GM23338 (cell line): ENCODE measurements around the gene TANGO2. TPM values are rescaled to one million over a fixed set of nuclear protein-coding genes. Genes with fewer than 3 reads are reported as not detected.

Experiments
- ATAC-seq: fragments of 200-7000 bp; cut with Tn5 transposase; 3 replicates; pipeline ENCODE4 v1.9.1; 2020
- DNase-seq: peaks from one replicate; pipeline ENCODE4 v3.0.0-alpha.2; 2015; ENCODE audit warnings: low spot score
- H2AFZ ChIP-seq: fragments of 200-600 bp; sonication (generic); 2 replicates; pipeline ENCODE4 v1.8.0; 2016; ENCODE audit warnings: antibody characterized with exemption, mild to moderate bottlenecking, moderate library complexity
- H3F3A ChIP-seq: fragments of 200-600 bp; sonication (generic); replicated peaks from 2 replicates; pipeline ENCODE4 v1.8.0; 2017; ENCODE audit warnings: antibody characterized with exemption, mixed run types, low read depth
- H3K27ac ChIP-seq: fragments of 200-600 bp; sonication (generic); 2 replicates; pipeline ENCODE4 v1.6.1; 2016; ENCODE audit warnings: low read depth
- H3K27me3 ChIP-seq: fragments of 200-600 bp; sonication (generic); 2 replicates; pipeline ENCODE4 v1.8.0; 2016; ENCODE audit warnings: mild to moderate bottlenecking, mixed run types, moderate library complexity; ENCODE audit not compliant: insufficient read depth
- H3K36me3 ChIP-seq: fragments of 200-600 bp; sonication (generic); 2 replicates; pipeline ENCODE4 v1.8.0; 2016; ENCODE audit warnings: mild to moderate bottlenecking; ENCODE audit not compliant: insufficient read depth
- H3K4me1 ChIP-seq: fragments of 200-600 bp; sonication (generic); 2 replicates; pipeline ENCODE4 v1.8.0; 2016; ENCODE audit warnings: mild to moderate bottlenecking, moderate library complexity; ENCODE audit not compliant: insufficient read depth
- H3K4me2 ChIP-seq: fragments of 200-600 bp; sonication (generic); 2 replicates; pipeline ENCODE4 v1.7.1; 2017; ENCODE audit warnings: mixed run types
- H3K4me3 ChIP-seq: fragments of 200-600 bp; sonication (generic); 2 replicates; pipeline ENCODE4 v1.6.1; 2016; ENCODE audit warnings: mixed run types
- H3K79me2 ChIP-seq: fragments of 200-600 bp; sonication (generic); replicated peaks from 2 replicates; pipeline ENCODE4 v1.8.0; 2017; ENCODE audit warnings: mild to moderate bottlenecking; ENCODE audit not compliant: insufficient read depth
- H3K9me2 ChIP-seq: fragments of 200-600 bp; sonication (generic); 2 replicates; pipeline ENCODE4 v1.8.0; 2017; ENCODE audit not compliant: insufficient read depth
- H4K20me1 ChIP-seq: fragments of 200-600 bp; sonication (generic); replicated peaks from 2 replicates; pipeline ENCODE4 v1.8.0; 2017; ENCODE audit warnings: mild to moderate bottlenecking; ENCODE audit not compliant: insufficient read depth
- H3K27ac Mint-ChIP-seq: 2 replicates; pipeline ENCODE4 v1.8.0; 2020; ENCODE audit warnings: inconsistent platforms, mild to moderate bottlenecking, moderate library complexity, mixed read lengths
- H3K27me3 Mint-ChIP-seq: 3 replicates; pipeline ENCODE4 v1.8.0; 2022; ENCODE audit warnings: low read depth, mild to moderate bottlenecking, moderate library complexity, mixed read lengths, inconsistent platforms; ENCODE audit not compliant: insufficient read depth, poor library complexity
- H3K36me3 Mint-ChIP-seq: 3 replicates; pipeline ENCODE4 v1.8.0; 2021; ENCODE audit warnings: low read depth, mild to moderate bottlenecking, inconsistent platforms, moderate library complexity, mixed read lengths
- H3K4me1 Mint-ChIP-seq: 3 replicates; pipeline ENCODE4 v1.8.0; 2020; ENCODE audit warnings: mild to moderate bottlenecking, inconsistent platforms, mixed read lengths
- H3K4me3 Mint-ChIP-seq: 3 replicates; pipeline ENCODE4 v1.8.0; 2021; ENCODE audit warnings: moderate library complexity, mild to moderate bottlenecking, inconsistent platforms, mixed read lengths
- H3K9me3 Mint-ChIP-seq: 3 replicates; pipeline ENCODE4 v1.8.0; 2020; ENCODE audit warnings: moderate library complexity, mild to moderate bottlenecking, inconsistent platforms, mixed read lengths
- CREB1 ChIP-seq: fragments of 250-450 bp; sonication (Bioruptor Pico); IDR thresholded peaks from 2 replicates; pipeline ENCODE4 v1.5.0; 2020; ENCODE audit warnings: low read depth, mild to moderate bottlenecking, moderate library complexity
- EZH2 ChIP-seq: fragments of 200-600 bp; sonication (generic); IDR thresholded peaks from one replicate; pipeline ENCODE4 v1.8.0; 2017; ENCODE audit warnings: antibody characterized with exemption, mild to moderate bottlenecking, low read depth; ENCODE audit not compliant: unreplicated experiment
- EZH2phosphoT487 ChIP-seq: fragments of 200-600 bp; sonication (generic); IDR thresholded peaks from one replicate; pipeline ENCODE4 v1.8.1; 2018; ENCODE audit warnings: antibody characterized with exemption; ENCODE audit not compliant: unreplicated experiment
- JUNB ChIP-seq: IDR thresholded peaks from one replicate; pipeline ENCODE4 v1.6.1; 2016; ENCODE audit warnings: antibody characterized with exemption; ENCODE audit not compliant: unreplicated experiment
- NANOG ChIP-seq: IDR thresholded peaks from 2 replicates; pipeline ENCODE4 v1.6.1; 2016; ENCODE audit warnings: antibody characterized with exemption, borderline replicate concordance
- POLR2AphosphoS5 ChIP-seq: IDR thresholded peaks from 2 replicates; pipeline ENCODE4 v1.6.1; 2016; ENCODE audit warnings: antibody characterized with exemption, low read depth
- STAT1 ChIP-seq: IDR thresholded peaks from one replicate; pipeline ENCODE4 v1.6.1; 2016; ENCODE audit warnings: antibody characterized with exemption; ENCODE audit not compliant: unreplicated experiment
- ZNF114 ChIP-seq: fragments of 250-450 bp; sonication (Bioruptor Pico); IDR thresholded peaks from 2 replicates; pipeline ENCODE4 v1.5.0; 2020; ENCODE audit warnings: mild to moderate bottlenecking, moderate library complexity
- ZNF331 ChIP-seq: fragments of 250-450 bp; sonication (Bioruptor Pico); IDR thresholded peaks from 2 replicates; pipeline ENCODE4 v1.5.0; 2020; ENCODE audit warnings: low read depth, mild to moderate bottlenecking, moderate library complexity
- polyA plus RNA-seq: library from polyadenylated mRNA; unstranded; fragments of >200 nt; fragmentation: Nextera tagmentation; extraction: Ambion mirVana; gene quantifications from 2 replicates; pipeline ENCODE4 v1.2.1, GENCODE V29; 2016
- total RNA-seq: library from RNA; depleted of rRNA; stranded (reverse); fragments of >200 nt; shearing (Covaris generic); gene quantifications from 2 replicates; pipeline ENCODE4 v1.2.3, GENCODE V29; 2014
- TF ChIP-seq, protein P1 (sequence below): IDR thresholded peaks from one replicate; pipeline ENCODE4 v1.6.1; 2018; ENCODE audit warnings: antibody characterized with exemption; ENCODE audit not compliant: unreplicated experiment
- TF ChIP-seq, protein P2 (sequence below): fragments of 250-450 bp; sonication (Bioruptor Pico); IDR thresholded peaks from 2 replicates; pipeline ENCODE4 v1.5.0; 2020; ENCODE audit warnings: mild to moderate bottlenecking, moderate library complexity
- TF ChIP-seq, protein P3 (sequence below): IDR thresholded peaks from 2 replicates; pipeline ENCODE4 v1.6.1; 2016; ENCODE audit warnings: antibody characterized with exemption
- TF ChIP-seq, protein P4 (sequence below), 2 experiments: fragments of 200-600 bp in 1 of 2; sonication (generic) in 1 of 2; conservative IDR thresholded peaks; 2 replicates each; pipeline versions ENCODE4 v1.5.1 to v1.6.1; 2016 to 2017; ENCODE audit warnings: antibody characterized with exemption in 2 of 2, low read depth in 2 of 2, mild to moderate bottlenecking in 2 of 2, moderate library complexity in 1 of 2

Gene TANGO2
- total and polyA plus RNA-seq, 2 experiments from 2014 or later: 6.9 to 15.0 TPM

DNA sequence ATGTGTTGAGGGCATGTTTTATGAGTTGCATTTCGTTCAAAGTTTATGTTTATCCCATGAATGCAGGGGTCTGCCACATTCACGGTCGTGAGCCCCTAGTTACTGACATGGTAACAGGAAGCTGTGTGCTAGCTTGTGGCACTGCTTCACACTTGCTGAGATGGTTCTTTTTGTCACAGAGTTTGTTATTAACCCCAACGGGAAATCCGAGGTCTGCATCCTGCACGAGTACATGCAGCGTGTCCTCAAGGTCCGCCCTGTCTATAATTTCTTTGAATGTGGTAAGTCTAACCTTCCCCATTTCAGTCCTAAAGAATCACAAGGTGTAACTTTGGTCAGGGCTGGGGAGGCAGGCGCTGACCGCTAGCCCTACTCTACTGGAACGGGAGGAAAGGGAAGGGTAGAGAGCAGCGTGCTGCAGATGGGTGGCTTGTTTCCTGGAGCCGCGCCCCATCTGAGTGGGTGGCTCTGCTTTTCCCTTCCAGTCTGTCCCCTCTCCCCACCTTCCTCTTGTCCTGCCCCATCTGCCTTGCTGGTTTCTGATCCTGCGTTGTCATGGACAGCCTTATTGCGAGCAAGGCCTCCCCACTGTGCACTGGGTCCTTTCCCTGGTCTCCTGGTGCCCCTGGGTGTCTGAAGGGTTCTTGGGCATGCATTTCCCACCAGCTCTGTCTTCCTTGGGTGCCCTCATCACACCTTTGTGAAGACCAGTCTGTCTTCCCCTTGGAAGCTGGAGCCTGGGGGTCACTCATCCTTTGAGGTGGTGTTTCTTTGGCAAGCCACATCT, 71.0 kb downstream of the TANGO2 start:
- H3K27me3 Mint-ChIP-seq: peaks cover 14% of the 10 kb centered on the region
- no peak for ATAC-seq
- DNase-seq: no peak
- TF ChIP-seq JUNB (no peak), ZNF114 (no peak), ZNF331 (CRISPR knock-in tag) (no peak), STAT1 (no peak), EZH2phosphoT487 (no peak), EZH2 (no peak), NANOG (no peak), POLR2AphosphoS5 (no peak), CREB1 (CRISPR knock-in tag) (no peak)
- TF ChIP-seq, protein P1, sequence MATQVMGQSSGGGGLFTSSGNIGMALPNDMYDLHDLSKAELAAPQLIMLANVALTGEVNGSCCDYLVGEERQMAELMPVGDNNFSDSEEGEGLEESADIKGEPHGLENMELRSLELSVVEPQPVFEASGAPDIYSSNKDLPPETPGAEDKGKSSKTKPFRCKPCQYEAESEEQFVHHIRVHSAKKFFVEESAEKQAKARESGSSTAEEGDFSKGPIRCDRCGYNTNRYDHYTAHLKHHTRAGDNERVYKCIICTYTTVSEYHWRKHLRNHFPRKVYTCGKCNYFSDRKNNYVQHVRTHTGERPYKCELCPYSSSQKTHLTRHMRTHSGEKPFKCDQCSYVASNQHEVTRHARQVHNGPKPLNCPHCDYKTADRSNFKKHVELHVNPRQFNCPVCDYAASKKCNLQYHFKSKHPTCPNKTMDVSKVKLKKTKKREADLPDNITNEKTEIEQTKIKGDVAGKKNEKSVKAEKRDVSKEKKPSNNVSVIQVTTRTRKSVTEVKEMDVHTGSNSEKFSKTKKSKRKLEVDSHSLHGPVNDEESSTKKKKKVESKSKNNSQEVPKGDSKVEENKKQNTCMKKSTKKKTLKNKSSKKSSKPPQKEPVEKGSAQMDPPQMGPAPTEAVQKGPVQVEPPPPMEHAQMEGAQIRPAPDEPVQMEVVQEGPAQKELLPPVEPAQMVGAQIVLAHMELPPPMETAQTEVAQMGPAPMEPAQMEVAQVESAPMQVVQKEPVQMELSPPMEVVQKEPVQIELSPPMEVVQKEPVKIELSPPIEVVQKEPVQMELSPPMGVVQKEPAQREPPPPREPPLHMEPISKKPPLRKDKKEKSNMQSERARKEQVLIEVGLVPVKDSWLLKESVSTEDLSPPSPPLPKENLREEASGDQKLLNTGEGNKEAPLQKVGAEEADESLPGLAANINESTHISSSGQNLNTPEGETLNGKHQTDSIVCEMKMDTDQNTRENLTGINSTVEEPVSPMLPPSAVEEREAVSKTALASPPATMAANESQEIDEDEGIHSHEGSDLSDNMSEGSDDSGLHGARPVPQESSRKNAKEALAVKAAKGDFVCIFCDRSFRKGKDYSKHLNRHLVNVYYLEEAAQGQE: no peak
- TF ChIP-seq, protein P2, sequence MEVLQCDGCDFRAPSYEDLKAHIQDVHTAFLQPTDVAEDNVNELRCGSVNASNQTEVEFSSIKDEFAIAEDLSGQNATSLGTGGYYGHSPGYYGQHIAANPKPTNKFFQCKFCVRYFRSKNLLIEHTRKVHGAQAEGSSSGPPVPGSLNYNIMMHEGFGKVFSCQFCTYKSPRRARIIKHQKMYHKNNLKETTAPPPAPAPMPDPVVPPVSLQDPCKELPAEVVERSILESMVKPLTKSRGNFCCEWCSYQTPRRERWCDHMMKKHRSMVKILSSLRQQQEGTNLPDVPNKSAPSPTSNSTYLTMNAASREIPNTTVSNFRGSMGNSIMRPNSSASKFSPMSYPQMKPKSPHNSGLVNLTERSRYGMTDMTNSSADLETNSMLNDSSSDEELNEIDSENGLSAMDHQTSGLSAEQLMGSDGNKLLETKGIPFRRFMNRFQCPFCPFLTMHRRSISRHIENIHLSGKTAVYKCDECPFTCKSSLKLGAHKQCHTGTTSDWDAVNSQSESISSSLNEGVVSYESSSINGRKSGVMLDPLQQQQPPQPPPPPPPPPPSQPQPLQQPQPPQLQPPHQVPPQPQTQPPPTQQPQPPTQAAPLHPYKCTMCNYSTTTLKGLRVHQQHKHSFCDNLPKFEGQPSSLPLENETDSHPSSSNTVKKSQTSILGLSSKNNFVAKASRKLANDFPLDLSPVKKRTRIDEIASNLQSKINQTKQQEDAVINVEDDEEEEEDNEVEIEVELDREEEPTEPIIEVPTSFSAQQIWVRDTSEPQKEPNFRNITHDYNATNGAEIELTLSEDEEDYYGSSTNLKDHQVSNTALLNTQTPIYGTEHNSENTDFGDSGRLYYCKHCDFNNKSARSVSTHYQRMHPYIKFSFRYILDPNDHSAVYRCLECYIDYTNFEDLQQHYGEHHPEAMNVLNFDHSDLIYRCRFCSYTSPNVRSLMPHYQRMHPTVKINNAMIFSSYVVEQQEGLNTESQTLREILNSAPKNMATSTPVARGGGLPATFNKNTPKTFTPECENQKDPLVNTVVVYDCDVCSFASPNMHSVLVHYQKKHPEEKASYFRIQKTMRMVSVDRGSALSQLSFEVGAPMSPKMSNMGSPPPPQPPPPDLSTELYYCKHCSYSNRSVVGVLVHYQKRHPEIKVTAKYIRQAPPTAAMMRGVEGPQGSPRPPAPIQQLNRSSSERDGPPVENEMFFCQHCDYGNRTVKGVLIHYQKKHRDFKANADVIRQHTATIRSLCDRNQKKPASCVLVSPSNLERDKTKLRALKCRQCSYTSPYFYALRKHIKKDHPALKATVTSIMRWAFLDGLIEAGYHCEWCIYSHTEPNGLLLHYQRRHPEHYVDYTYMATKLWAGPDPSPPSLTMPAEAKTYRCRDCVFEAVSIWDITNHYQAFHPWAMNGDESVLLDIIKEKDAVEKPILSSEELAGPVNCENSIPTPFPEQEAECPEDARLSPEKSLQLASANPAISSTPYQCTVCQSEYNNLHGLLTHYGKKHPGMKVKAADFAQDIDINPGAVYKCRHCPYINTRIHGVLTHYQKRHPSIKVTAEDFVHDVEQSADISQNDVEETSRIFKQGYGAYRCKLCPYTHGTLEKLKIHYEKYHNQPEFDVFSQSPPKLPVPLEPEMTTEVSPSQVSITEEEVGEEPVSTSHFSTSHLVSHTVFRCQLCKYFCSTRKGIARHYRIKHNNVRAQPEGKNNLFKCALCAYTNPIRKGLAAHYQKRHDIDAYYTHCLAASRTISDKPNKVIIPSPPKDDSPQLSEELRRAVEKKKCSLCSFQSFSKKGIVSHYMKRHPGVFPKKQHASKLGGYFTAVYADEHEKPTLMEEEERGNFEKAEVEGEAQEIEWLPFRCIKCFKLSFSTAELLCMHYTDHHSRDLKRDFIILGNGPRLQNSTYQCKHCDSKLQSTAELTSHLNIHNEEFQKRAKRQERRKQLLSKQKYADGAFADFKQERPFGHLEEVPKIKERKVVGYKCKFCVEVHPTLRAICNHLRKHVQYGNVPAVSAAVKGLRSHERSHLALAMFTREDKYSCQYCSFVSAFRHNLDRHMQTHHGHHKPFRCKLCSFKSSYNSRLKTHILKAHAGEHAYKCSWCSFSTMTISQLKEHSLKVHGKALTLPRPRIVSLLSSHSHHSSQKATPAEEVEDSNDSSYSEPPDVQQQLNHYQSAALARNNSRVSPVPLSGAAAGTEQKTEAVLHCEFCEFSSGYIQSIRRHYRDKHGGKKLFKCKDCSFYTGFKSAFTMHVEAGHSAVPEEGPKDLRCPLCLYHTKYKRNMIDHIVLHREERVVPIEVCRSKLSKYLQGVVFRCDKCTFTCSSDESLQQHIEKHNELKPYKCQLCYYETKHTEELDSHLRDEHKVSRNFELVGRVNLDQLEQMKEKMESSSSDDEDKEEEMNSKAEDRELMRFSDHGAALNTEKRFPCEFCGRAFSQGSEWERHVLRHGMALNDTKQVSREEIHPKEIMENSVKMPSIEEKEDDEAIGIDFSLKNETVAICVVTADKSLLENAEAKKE (CRISPR knock-in tag): no peak
- TF ChIP-seq, protein P3, sequence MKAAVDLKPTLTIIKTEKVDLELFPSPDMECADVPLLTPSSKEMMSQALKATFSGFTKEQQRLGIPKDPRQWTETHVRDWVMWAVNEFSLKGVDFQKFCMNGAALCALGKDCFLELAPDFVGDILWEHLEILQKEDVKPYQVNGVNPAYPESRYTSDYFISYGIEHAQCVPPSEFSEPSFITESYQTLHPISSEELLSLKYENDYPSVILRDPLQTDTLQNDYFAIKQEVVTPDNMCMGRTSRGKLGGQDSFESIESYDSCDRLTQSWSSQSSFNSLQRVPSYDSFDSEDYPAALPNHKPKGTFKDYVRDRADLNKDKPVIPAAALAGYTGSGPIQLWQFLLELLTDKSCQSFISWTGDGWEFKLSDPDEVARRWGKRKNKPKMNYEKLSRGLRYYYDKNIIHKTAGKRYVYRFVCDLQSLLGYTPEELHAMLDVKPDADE: no peak
- TF ChIP-seq, protein P4, sequence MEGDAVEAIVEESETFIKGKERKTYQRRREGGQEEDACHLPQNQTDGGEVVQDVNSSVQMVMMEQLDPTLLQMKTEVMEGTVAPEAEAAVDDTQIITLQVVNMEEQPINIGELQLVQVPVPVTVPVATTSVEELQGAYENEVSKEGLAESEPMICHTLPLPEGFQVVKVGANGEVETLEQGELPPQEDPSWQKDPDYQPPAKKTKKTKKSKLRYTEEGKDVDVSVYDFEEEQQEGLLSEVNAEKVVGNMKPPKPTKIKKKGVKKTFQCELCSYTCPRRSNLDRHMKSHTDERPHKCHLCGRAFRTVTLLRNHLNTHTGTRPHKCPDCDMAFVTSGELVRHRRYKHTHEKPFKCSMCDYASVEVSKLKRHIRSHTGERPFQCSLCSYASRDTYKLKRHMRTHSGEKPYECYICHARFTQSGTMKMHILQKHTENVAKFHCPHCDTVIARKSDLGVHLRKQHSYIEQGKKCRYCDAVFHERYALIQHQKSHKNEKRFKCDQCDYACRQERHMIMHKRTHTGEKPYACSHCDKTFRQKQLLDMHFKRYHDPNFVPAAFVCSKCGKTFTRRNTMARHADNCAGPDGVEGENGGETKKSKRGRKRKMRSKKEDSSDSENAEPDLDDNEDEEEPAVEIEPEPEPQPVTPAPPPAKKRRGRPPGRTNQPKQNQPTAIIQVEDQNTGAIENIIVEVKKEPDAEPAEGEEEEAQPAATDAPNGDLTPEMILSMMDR (conservative IDR thresholded peaks at IDR 0.05; ENCODE audit: low read depth in 2 of 2): no peak
- Histone ChIP-seq H3K79me2 (peaks cover 35% of the 10 kb centered on the region), H3K4me1 (no peaks in the 10 kb centered on the region), H3K4me3 (no peak overlapping the region), H3K36me3 (peaks cover 54% of the 10 kb centered on the region), H3F3A (peaks cover 19% of the 10 kb centered on the region), H4K20me1 (peaks cover 31% of the 10 kb centered on the region), H3K9me2 (no peaks in the 10 kb centered on the region), H3K27me3 (no peaks in the 10 kb centered on the region), H2AFZ (no peak overlapping the region), H3K27ac (no peak overlapping the region), H3K4me2 (no peak overlapping the region)
- peaks cover 99% of the 10 kb centered on the region for H3K36me3 Mint-ChIP-seq
- no peak overlapping the region for H3K4me3 Mint-ChIP-seq
- H3K9me3 Mint-ChIP-seq: no peaks in the 10 kb centered on the region
- H3K27ac Mint-ChIP-seq: no peak overlapping the region
- H3K4me1 Mint-ChIP-seq: no peaks in the 10 kb centered on the region
